Measurements from ENCODE around the gene MPPED1.

The MPPED1 gene

DNA sequence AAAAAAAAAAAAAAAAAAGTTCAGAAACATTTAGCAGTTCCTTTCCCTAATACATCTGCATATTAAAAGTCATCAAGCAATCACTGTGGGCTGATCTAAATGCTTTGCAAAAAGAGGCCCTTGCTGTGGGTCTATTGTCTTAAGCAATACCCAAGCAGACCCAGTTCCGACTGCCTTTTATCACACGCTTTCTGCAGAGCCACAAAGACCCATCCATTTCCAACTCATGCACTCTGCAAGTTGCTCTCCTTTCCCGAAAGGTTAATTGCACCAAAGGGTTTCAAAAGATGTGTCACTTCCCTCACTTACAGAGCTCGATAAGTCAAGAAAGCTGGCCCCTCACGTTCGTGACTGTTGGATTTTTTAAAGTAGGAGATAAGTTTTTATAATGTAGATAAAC is 138.9 kb downstream of the MPPED1 start:
- no peak for DNase-seq

DNA sequence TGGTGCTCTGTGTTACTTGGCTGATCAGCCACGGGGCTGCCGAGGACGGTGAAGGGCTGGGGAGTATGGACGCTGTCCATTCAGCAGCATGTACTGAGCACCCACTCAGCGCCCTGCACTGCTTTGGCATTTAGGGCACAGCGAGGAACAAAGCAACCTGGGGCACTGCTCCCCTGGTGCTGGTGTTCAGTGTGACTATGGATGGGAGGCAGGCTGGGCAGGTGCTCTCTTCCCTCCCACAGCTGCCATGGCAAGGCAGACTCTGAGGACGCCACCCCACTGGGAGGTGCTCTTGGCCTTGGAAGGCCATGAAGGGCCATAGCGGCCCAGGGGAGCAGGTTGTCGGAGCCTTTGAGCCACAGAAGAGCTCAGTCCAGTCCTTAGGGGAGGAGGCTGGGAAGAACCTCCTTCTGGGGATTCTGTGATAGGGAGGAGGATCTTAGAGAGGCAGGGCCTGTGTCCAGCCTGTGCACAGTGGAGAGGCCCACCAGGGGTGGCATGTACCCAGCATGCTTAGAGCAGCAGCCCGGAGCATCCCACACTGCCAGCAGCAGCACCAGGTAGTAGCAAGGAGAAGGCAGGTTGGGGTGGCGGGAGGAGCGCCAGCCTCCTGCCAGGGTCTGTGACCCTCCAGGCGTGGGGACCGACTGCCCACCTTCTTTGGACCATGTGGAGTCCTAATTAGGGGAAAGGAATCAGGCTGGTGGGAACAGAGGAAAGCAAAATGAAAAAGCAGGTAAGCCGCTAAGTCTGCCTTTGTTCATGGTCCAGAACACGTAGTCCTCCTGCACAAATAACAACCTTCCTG is 141.8 kb downstream of the MPPED1 start:
- DNase-seq: no peak

DNA sequence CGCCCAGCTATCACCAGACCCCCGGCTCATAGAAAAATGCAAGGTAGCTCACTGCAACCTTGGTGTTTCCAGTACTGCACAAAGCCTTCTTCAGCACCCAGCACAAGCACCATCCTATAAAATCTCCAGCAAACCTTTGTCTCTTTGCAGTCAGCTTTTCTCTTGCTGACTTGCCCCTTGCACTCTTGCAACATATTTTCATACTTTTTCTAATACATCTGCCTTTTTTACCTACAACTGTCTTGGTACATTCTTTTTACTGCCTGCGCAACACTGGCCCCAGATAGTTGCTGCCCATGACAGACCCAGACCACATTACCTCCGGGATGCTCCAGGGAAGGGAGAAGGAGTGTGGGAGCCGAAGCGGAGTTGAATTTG is 142.4 kb downstream of the MPPED1 start:
- DNase-seq: no peak

DNA sequence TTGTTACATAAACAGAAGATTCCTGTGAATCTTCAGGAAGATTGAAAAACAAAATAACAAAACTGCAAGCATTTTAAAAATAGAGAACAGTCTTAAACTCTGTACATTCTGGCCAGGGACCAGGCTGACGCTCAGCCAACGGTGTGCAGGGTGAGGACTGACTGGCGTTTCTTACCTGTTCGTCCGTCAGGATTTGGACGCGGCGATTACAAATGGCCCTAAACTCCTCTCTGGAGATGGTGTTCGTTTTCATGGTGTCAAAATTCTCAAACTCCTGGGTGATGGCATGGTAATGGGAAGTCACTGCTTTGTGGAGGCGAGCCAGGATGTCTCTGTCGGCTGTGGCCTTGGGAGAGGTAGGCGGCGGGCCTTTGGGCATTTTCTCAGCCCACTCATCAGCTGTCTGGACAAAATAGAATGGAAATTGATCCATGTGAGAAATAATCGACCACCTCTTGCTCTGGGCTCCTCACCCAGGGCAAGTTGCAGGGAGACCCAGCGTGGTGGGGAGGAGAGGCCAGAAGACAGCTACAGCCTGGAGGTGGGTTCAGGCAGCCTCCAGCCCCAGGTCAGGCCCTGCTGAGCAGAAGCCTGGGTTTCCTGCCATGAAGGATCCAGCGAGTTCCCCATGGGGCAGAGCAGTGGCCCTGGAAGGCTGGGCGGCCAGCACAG is 143.0 kb downstream of the MPPED1 start:
- DNase-seq: no peak

GRCh38 chr22:43555561-43556515 is 144.0 kb downstream of the MPPED1 start:
- DNase-seq: no peak
